HG03354 (cell line): ENCODE data around the gene FLOT1.

Source experiments
- ATAC-seq: cut with Tn5 transposase; IDR thresholded peaks from one replicate; pipeline ENCODE4 v1.9.1; 2021; ENCODE audit warnings: mild to moderate bottlenecking; ENCODE audit not compliant: unreplicated experiment, poor library complexity, severe bottlenecking

Gene FLOT1, protein sequence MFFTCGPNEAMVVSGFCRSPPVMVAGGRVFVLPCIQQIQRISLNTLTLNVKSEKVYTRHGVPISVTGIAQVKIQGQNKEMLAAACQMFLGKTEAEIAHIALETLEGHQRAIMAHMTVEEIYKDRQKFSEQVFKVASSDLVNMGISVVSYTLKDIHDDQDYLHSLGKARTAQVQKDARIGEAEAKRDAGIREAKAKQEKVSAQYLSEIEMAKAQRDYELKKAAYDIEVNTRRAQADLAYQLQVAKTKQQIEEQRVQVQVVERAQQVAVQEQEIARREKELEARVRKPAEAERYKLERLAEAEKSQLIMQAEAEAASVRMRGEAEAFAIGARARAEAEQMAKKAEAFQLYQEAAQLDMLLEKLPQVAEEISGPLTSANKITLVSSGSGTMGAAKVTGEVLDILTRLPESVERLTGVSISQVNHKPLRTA

GRCh38 chr6:30742316-30743098 is at the start of gene FLOT1:
Gene FLOT1 (minus strand): TSS chr6:30742687. CDS start chr6:30742189, 498 bp downstream.
- peak; percentile 67 for ATAC-seq

- no peak for ATAC-seq
These were observed 48.4 kb upstream of the FLOT1 start for GRCh38 chr6:30790724-30791383.

DNA sequence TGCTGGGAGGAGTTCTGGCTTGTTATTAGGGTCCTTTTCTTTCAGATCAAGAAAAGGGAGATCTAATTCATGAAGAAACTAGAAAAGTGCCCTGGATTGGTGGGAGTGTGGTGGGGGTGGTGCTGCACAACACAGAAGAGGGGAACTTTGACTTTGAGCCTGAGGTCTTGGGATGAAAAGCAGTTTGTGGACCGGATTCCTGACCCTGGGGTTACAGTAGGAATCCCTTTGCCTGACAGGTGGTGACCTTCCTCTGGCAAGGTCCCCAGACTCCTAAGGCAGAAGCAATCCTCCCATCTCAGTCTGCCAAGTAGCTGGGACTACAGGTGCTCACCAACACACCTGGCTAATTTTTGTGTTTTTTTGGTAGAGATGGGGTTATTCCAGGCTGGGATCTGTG is 47.1 kb upstream of the FLOT1 start:
- no peak for ATAC-seq

- no peak for ATAC-seq
These were observed 45.5 kb upstream of the FLOT1 start for GRCh38 chr6:30787954-30788353.

GRCh38 chr6:30782425-30783014 is 40.0 kb upstream of the FLOT1 start:
- ATAC-seq, result no peak

DNA sequence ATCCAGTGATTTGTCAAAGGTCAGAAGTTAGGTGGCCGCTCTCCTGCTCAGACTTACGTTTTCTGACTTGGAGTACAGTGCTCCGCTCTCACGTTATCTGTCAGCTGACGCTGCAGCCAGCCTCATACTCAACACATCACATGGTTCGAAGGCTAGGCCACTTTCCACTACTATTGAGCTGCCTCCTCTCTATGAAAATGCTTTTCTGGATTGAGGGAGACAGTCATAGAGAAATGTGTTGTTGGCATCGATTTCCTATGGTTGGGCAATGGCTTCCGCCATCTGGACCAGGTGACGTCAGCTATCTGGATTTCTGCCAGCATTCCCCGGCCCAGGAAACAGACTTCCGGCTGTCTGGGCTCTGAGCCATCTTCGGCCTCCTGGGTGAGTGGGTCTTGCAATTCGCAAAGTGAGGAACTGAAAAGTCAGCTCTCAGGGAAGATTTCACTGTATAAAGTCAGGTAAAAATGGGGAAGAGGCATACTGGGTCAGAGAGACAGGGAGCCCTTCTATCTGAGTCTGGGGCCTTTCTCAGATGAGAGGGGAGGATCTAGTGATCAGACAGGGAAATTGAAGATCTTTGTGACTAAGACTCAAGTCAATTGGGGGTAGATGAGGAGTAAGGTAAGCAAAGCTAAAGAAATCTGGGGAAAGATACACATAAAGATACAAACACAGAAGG is 39.4 kb upstream of the FLOT1 start:
- peak; percentile 51 for ATAC-seq

DNA sequence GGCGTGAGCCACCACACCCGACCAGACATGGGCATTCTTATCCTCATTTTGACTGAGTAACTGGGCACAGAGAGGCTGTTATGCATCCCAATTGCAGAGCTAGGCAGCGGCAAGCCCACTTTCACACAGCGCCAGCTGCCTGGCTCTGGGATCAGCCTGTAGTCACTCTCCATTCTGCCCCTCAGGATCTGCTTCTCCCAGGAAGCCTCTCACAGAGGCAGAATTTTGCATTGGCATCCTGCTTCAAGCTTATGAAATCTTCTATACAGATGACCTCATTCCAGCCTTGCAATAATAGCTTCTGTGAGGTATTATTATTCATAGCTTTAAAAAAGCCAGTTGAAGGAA is 38.9 kb upstream of the FLOT1 start:
- ATAC-seq, result no peak

- ATAC-seq, result no peak
These were observed 38.1 kb upstream of the FLOT1 start for GRCh38 chr6:30780642-30780920.

GRCh38 chr6:30779850-30780641 is 37.6 kb upstream of the FLOT1 start:
- ATAC-seq, result no peak

DNA sequence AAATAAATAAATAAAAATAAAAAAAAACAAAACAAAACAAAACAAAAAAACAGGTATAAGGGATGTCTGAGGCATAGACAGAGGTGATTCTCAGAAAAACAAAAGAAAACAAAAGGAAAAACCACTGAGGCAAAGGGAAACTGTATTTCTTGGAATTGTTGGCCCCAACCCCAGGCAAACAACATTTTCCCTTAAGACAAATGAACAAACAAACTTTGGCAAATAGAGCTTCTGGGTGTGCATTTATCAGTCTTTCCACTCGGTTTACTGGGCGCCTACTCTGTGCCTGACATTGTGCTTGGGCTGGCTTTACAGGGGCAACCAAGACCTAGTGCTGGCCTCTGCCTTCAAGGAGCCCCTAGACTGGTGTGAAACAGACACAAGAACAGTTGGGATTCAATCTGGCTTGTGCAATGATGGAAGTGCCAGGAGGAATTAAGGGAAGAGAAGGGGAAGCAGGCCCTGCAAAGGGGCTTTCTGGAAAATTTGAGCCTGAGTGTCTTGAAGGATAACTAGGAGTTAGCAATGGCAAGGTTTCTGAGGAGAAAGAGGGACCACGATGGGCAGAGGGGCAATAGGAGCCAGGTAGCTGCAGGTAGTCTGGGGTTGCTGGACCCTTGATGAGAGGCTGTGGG is 35.6 kb upstream of the FLOT1 start:
- ATAC-seq, result no peak

GRCh38 chr6:30777155-30777485 is 34.6 kb upstream of the FLOT1 start:
- no peak for ATAC-seq

DNA sequence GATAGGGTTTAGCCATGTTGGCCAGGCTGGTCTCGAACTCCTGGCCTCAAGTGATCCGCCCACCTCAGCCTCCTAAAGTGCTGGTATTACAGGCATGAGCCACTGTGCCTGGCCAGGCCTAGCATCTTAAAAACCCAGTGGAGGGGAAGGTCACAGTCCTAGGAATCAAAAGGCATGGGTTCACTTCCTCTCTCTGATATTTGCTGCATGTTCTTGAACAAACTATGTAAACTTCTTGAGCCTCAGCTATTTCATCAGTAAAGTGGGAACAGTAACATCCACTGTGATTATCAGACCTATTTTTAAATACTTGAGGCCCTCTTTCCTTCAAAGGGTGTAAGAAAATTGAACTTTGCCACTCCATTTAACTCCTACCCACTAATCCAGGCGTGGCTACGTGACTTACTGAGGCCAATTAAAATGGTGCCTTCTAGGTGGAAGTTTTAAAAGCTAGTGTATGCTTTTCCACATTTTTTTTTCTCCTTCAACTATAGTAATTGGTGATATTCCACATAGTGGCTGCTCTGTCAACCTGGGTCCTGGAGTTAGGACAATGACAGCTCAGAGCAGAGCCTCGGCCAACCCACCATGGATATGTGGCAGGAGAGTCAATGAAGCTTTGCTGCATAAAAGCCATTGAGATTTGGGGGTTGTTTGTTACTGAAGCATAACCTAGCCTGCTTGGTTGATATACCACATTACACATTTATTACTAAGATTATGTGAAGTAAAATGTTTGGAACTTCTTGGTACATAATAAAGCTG is 34.1 kb upstream of the FLOT1 start:
- no peak for ATAC-seq

- ATAC-seq, result no peak
These were observed 32.6 kb upstream of the FLOT1 start for GRCh38 chr6:30775104-30775503.

DNA sequence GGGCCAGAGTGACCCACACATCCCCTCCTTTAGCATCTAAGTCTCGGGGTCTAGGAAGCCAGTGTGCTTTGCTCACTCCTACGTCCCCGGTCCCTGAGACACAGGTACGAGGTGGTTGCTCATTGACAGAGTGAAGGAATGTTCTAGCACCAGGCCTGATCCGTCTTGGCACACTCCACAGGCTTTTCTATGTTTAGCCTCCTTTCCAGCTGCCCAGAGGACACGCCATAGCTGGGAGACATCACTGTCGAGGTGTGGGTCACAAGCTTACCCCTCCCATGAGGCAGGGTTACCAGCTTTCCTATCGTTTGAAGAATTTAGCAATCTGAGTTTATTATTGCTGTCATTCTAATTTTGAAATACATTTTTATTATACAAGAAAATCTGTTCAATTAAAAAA is 32.2 kb upstream of the FLOT1 start:
- ATAC-seq, result no peak

GRCh38 chr6:30770592-30770991 is 28.1 kb upstream of the FLOT1 start:
- ATAC-seq, result no peak

DNA sequence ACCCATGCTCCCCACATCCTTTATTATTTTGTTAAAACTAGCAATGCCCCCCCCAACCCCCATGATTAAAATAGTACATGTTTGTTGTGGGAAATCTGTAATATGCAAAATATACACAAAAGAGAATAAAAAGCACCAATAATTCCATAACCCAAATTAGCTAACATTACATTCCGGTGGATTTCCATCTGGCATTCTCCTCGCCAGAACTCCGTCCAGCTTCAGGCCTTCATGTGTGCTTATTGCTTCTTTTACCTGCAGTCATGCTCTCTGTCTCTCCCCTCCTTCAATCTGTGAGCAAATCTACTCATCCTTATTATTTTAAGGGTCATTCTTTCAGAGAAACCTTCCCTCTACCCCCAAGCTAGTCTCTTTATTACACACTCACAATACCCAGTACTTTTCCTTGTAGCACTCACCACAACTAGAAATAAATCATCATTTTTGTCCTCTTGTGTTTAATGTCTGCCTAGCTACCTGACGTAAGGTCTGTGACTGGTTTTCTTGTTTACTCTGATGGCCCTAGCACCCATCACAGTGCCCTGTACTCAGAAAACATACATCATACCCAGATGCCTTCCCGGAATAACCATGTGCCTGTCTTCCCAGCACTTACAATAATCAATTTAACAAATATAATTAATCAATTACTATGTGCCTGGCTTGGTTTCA is 27.5 kb upstream of the FLOT1 start:
- ATAC-seq, result no peak

GRCh38 chr6:30769088-30769852 is 26.8 kb upstream of the FLOT1 start:
- no peak for ATAC-seq
